Measurements from ENCODE around the gene EIF3A. TPM values are rescaled to one million over a fixed set of nuclear protein-coding genes. Genes with fewer than 3 reads are reported as not detected.
"Not testable (repeated sequence)": the region's sequence is repeated elsewhere in the genome, so short reads cannot be mapped to it uniquely, and the experiment has no call there.

The EIF3A gene
- total RNA-seq, 1 donor from 2014 or later = 146 TPM

DNA sequence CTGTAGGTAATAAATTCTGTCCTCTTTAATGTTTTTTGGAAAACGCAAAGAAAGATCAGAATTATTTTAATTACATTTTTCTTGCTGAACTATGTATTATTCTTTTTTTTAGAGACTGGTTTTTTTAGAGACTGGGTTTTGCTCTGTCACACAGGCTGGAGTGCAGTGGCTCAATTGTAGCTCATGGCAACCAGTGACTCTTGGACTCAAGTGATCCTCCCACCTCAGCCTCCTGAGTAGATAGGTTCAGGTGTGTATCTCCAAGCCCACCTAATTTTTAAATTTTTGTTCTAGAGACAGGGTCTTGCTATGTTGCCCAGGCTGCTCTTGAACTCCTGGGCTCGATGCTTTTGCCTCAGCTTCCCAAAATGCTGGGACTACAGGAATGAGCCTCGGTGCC is 18.0 kb upstream of the EIF3A start:
- Histone ChIP-seq H3K36me3 (ENCODE audit: insufficient read depth, low read length) (no peaks in the 10 kb centered on the region), H2AFZ (ENCODE audit: low read depth, low read length) (no peak overlapping the region), H3K27me3 (ENCODE audit: insufficient read depth, low read length) (peaks cover 4% of the 10 kb centered on the region), H3K4me2 (ENCODE audit: low read length) (no peak overlapping the region), H4K20me1 (ENCODE audit: insufficient read depth, low read length) (no peaks in the 10 kb centered on the region), H3K9me3 (ENCODE audit: insufficient read depth, low read depth, low read length) (no peaks in the 10 kb centered on the region), H3K9ac (ENCODE audit: low read length) (no peak overlapping the region), H3K4me1 (ENCODE audit: insufficient read depth, low read length) (no peaks in the 10 kb centered on the region), H3K79me2 (ENCODE audit: insufficient read depth, low read length) (no peaks in the 10 kb centered on the region), H3K27ac (ENCODE audit: low read depth, low read length) (no peak overlapping the region), H3K4me3 (ENCODE audit: insufficient read depth, low read depth, low read length) (no peak overlapping the region)
- TF ChIP-seq, protein P1, sequence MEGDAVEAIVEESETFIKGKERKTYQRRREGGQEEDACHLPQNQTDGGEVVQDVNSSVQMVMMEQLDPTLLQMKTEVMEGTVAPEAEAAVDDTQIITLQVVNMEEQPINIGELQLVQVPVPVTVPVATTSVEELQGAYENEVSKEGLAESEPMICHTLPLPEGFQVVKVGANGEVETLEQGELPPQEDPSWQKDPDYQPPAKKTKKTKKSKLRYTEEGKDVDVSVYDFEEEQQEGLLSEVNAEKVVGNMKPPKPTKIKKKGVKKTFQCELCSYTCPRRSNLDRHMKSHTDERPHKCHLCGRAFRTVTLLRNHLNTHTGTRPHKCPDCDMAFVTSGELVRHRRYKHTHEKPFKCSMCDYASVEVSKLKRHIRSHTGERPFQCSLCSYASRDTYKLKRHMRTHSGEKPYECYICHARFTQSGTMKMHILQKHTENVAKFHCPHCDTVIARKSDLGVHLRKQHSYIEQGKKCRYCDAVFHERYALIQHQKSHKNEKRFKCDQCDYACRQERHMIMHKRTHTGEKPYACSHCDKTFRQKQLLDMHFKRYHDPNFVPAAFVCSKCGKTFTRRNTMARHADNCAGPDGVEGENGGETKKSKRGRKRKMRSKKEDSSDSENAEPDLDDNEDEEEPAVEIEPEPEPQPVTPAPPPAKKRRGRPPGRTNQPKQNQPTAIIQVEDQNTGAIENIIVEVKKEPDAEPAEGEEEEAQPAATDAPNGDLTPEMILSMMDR (IDR thresholded peaks at IDR 0.05; ENCODE audit: insufficient read depth, low read depth, low read length) = no peak
- TF ChIP-seq EZH2 (IDR thresholded peaks at IDR 0.05; ENCODE audit: insufficient read depth, low read length) = no peak
- FAIRE-seq (no peak), DNase-seq (ENCODE audit: low read depth) (no peak)
- Mint-ChIP-seq H3K4me3 (ENCODE audit: unreplicated experiment) (no peak overlapping the region), H3K36me3 (ENCODE audit: low read depth, unreplicated experiment) (no peaks in the 10 kb centered on the region), H3K27me3 (ENCODE audit: low read depth, unreplicated experiment) (peaks cover 2% of the 10 kb centered on the region), H3K27ac (ENCODE audit: unreplicated experiment) (no peak overlapping the region), H3K9me3 (ENCODE audit: unreplicated experiment) (no peaks in the 10 kb centered on the region), H3K4me1 (ENCODE audit: low read depth, unreplicated experiment) (no peaks in the 10 kb centered on the region)

DNA sequence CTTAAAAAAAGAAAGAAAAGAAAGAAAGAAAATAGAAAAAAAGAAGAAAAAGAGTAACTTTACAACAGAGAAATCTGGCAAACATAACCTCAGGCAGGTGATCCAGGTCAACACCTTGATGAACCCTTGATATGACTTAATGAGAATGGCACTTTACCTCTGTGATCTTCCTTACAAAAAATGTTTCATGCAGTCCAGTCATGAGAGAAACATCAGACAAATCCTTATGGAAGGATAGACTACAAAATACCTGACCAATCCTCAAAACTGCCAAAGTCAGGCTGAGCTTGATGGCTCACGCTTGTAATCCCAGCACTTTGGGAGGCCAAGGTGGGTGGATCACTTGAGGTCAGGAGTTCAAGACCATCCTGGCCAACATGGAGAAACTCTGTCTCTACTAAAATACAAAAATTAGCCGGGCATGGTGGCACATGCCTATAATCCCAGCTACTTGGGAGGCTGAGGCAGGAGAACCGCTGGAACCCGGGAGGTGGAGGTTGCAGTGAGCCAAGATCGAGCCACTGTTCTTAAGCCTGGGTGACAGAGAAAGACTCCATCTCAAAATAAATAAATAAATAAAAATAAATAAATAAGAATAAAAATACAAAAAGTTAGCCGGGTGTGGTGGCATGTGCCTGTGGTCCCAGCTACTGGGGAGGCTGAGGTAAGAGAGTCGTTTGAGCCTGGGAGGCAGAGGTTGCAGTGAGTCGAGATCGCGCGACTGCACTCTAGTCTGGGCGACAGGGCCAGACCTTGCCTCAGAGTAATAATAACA is 16.2 kb upstream of the EIF3A start:
- not testable (repeated sequence) for H3K9me3 Mint-ChIP-seq (ENCODE audit: unreplicated experiment); H3K4me3 ChIP-seq (ENCODE audit: insufficient read depth, low read depth, low read length); H3K27ac ChIP-seq (ENCODE audit: low read depth, low read length); H4K20me1 ChIP-seq (ENCODE audit: insufficient read depth, low read length); H3K27me3 Mint-ChIP-seq (ENCODE audit: low read depth, unreplicated experiment); H3K4me2 ChIP-seq (ENCODE audit: low read length); H3K4me3 Mint-ChIP-seq (ENCODE audit: unreplicated experiment); H3K27me3 ChIP-seq (ENCODE audit: insufficient read depth, low read length); H3K36me3 ChIP-seq (ENCODE audit: insufficient read depth, low read length); H3K4me1 ChIP-seq (ENCODE audit: insufficient read depth, low read length); H3K9ac ChIP-seq (ENCODE audit: low read length); H3K36me3 Mint-ChIP-seq (ENCODE audit: low read depth, unreplicated experiment); H3K27ac Mint-ChIP-seq (ENCODE audit: unreplicated experiment); H3K4me1 Mint-ChIP-seq (ENCODE audit: low read depth, unreplicated experiment); DNase-seq (ENCODE audit: low read depth); H3K79me2 ChIP-seq (ENCODE audit: insufficient read depth, low read length); H2AFZ ChIP-seq (ENCODE audit: low read depth, low read length); FAIRE-seq; H3K9me3 ChIP-seq (ENCODE audit: insufficient read depth, low read depth, low read length)

DNA sequence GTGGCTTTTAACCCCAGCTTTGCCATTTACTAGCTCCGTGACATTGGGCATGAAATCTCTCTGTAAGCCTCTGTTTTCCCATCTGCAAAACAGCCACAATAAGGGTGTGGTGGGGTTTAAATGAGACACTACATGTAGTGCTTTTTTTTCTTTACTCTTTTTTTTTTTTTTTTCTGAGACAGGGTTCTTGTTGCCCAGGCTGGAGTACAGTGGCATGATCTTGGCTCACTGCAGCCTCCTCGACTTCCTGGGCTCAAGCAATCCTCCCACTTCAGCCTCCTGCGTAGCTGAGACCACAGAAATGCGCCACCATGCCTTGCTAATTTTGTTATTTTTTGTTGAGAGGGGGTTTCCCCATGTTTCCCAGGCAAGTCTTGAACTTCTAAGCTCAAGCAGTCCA is 15.0 kb upstream of the EIF3A start:
- no peaks in the 10 kb centered on the region for H4K20me1 ChIP-seq (ENCODE audit: insufficient read depth, low read length)
- H3K4me3 ChIP-seq (ENCODE audit: insufficient read depth, low read depth, low read length) = no peak overlapping the region
- Mint-ChIP-seq H3K27ac (ENCODE audit: unreplicated experiment) (no peak overlapping the region), H3K4me1 (ENCODE audit: low read depth, unreplicated experiment) (no peaks in the 10 kb centered on the region), H3K9me3 (ENCODE audit: unreplicated experiment) (no peaks in the 10 kb centered on the region), H3K36me3 (ENCODE audit: low read depth, unreplicated experiment) (no peaks in the 10 kb centered on the region), H3K27me3 (ENCODE audit: low read depth, unreplicated experiment) (no peaks in the 10 kb centered on the region), H3K4me3 (ENCODE audit: unreplicated experiment) (no peak overlapping the region)
- H3K79me2 ChIP-seq (ENCODE audit: insufficient read depth, low read length) = no peaks in the 10 kb centered on the region
- no peak overlapping the region for H3K27ac ChIP-seq (ENCODE audit: low read depth, low read length)
- TF ChIP-seq EZH2 (IDR thresholded peaks at IDR 0.05; ENCODE audit: insufficient read depth, low read length) = no peak
- TF ChIP-seq, protein P1 (IDR thresholded peaks at IDR 0.05; ENCODE audit: insufficient read depth, low read depth, low read length) = no peak
- H3K9me3 ChIP-seq (ENCODE audit: insufficient read depth, low read depth, low read length) = no peaks in the 10 kb centered on the region
- DNase-seq (ENCODE audit: low read depth) (no peak), FAIRE-seq (no peak)
- H3K9ac ChIP-seq (ENCODE audit: low read length) = no peak overlapping the region
- peaks cover 6% of the 10 kb centered on the region for H3K27me3 ChIP-seq (ENCODE audit: insufficient read depth, low read length)
- no peak overlapping the region for H3K4me2 ChIP-seq (ENCODE audit: low read length)
- H3K36me3 ChIP-seq (ENCODE audit: insufficient read depth, low read length) = no peaks in the 10 kb centered on the region
- no peak overlapping the region for H2AFZ ChIP-seq (ENCODE audit: low read depth, low read length)
- peaks cover 7% of the 10 kb centered on the region for H3K4me1 ChIP-seq (ENCODE audit: insufficient read depth, low read length)

All from astrocyte (in vitro differentiated cells and primary cell).